ENCODE data around the gene TTC14. TPM values are rescaled to one million over a fixed set of nuclear protein-coding genes. Genes with fewer than 3 reads are reported as not detected.
A peak's percentile ranks its signal among the peaks of the same experiment; 100 is the strongest.
"Not testable (repeated sequence)": the region's sequence is repeated elsewhere in the genome, so short reads cannot be mapped to it uniquely, and the experiment has no call there.

TTC14 gene
- 47.9 TPM for total RNA-seq

GRCh38 chr3:180601688-180602666 lies at the start of gene TTC14:
Gene TTC14, plus strand, starts transcription at chr3:180602163. Its CDS starts 99 bp downstream, at chr3:180602262.
- DNase-seq (ENCODE audit: low spot score) = peak; percentile 94

- no peak for DNase-seq (ENCODE audit: low spot score)
Measured at GRCh38 chr3:180563406-180563805, 38.6 kb upstream of the TTC14 start.

GRCh38 chr3:180564676-180565075 lies 37.3 kb upstream of the TTC14 start:
- DNase-seq (ENCODE audit: low spot score) = no peak

GRCh38 chr3:180570238-180570637 lies 31.7 kb upstream of the TTC14 start:
- no peak for DNase-seq (ENCODE audit: low spot score)

- DNase-seq (ENCODE audit: low spot score) = no peak
Measured at GRCh38 chr3:180571831-180572598, 29.9 kb upstream of the TTC14 start.

- DNase-seq (ENCODE audit: low spot score) = no peak
Measured at GRCh38 chr3:180575571-180575970, 26.4 kb upstream of the TTC14 start.

GRCh38 chr3:180580934-180581333 lies 21.0 kb upstream of the TTC14 start:
- DNase-seq (ENCODE audit: low spot score) = no peak

- DNase-seq (ENCODE audit: low spot score) = no peak
Measured at GRCh38 chr3:180590396-180590795, 11.6 kb upstream of the TTC14 start.

- DNase-seq (ENCODE audit: low spot score) = not testable (repeated sequence)
Measured at GRCh38 chr3:180593631-180594030, 8.3 kb upstream of the TTC14 start.

GRCh38 chr3:180594631-180595558 lies 7.1 kb upstream of the TTC14 start:
- DNase-seq (ENCODE audit: low spot score) = no peak

GRCh38 chr3:180595559-180595935 lies 6.4 kb upstream of the TTC14 start:
- no peak for DNase-seq (ENCODE audit: low spot score)

- DNase-seq (ENCODE audit: low spot score) = no peak
Measured at GRCh38 chr3:180600473-180600872, 1.5 kb upstream of the TTC14 start.

- no peak for DNase-seq (ENCODE audit: low spot score)
Measured at GRCh38 chr3:180611006-180611405, 9.0 kb downstream of the TTC14 start.

GRCh38 chr3:180612364-180612763 lies 10.4 kb downstream of the TTC14 start:
- no peak for DNase-seq (ENCODE audit: low spot score)

GRCh38 chr3:180615954-180616353 lies 14.0 kb downstream of the TTC14 start:
- DNase-seq (ENCODE audit: low spot score) = no peak

- DNase-seq (ENCODE audit: low spot score) = no peak
Measured at GRCh38 chr3:180617049-180617448, 15.1 kb downstream of the TTC14 start.

- DNase-seq (ENCODE audit: low spot score) = not testable (repeated sequence)
Measured at GRCh38 chr3:180618563-180618962, 16.6 kb downstream of the TTC14 start.

GRCh38 chr3:180619723-180620122 lies 17.8 kb downstream of the TTC14 start:
- DNase-seq (ENCODE audit: low spot score) = no peak

GRCh38 chr3:180624714-180625113 lies 22.8 kb downstream of the TTC14 start:
- no peak for DNase-seq (ENCODE audit: low spot score)

GRCh38 chr3:180626844-180627243 lies 24.9 kb downstream of the TTC14 start:
- no peak for DNase-seq (ENCODE audit: low spot score)

GRCh38 chr3:180630371-180630770 lies 28.4 kb downstream of the TTC14 start:
- DNase-seq (ENCODE audit: low spot score) = no peak

GRCh38 chr3:180631317-180631716 lies 29.4 kb downstream of the TTC14 start:
- no peak for DNase-seq (ENCODE audit: low spot score)

All from mucosa of gallbladder (tissue), 1 donor.